ENCODE data around the gene LRRC63. TPM values are rescaled to one million over a fixed set of nuclear protein-coding genes. Genes with fewer than 3 reads are reported as not detected.
"Not testable (repeated sequence)": the region's sequence is repeated elsewhere in the genome, so short reads cannot be mapped to it uniquely, and the experiment has no call there.

LRRC63 gene
- 0.37 and 0.52 TPM in 2 replicates for total RNA-seq
- long read RNA-seq, partial matches to known transcripts, result 1 of 1 reads
- long read RNA-seq, other reads (novel, unspliced or antisense), result 0 of 1 reads

- Mint-ChIP-seq H3K9me3 (peaks cover 3% of the 10 kb centered on the region), H3K27me3 (ENCODE audit: low read depth) (peaks cover 4% of the 10 kb centered on the region), H3K27ac (ENCODE audit: unreplicated experiment) (peak within 1 kb of the TSS; percentile 9), H3K4me3 (peak within 1 kb of the TSS; percentile 85), H3K4me1 (peaks cover 35% of the 10 kb centered on the region), H3K36me3 (ENCODE audit: low read depth) (peaks cover 2% of the 10 kb centered on the region)
- DNase-seq (ENCODE audit: low read depth, low spot score), result peak; percentile 69
- no peak for TF ChIP-seq CTCF (conservative IDR thresholded peaks at IDR 0.05)
These were observed at the start of gene LRRC63 for GRCh38 chr13:46211483-46212351. LRRC63 (plus strand) TSS chr13:46211928; CDS start chr13:46213035, 1,107 bp downstream.

- not testable (repeated sequence) for H3K4me3 Mint-ChIP-seq; H3K9me3 Mint-ChIP-seq; DNase-seq (ENCODE audit: low read depth, low spot score); H3K27me3 Mint-ChIP-seq (ENCODE audit: low read depth); H3K27ac Mint-ChIP-seq (ENCODE audit: unreplicated experiment)
- H3K4me1 Mint-ChIP-seq, result peaks cover 35% of the 10 kb centered on the region
- peaks cover 12% of the 10 kb centered on the region for H3K36me3 Mint-ChIP-seq (ENCODE audit: low read depth)
These were observed 49.0 kb upstream of the LRRC63 start for GRCh38 chr13:46162741-46163140.

GRCh38 chr13:46164661-46165060 is 47.1 kb upstream of the LRRC63 start:
- H3K27me3 Mint-ChIP-seq (ENCODE audit: low read depth), result no peaks in the 10 kb centered on the region
- DNase-seq (ENCODE audit: low read depth, low spot score), result no peak
- H3K4me3 Mint-ChIP-seq, result no peak overlapping the region
- peaks cover 6% of the 10 kb centered on the region for H3K36me3 Mint-ChIP-seq (ENCODE audit: low read depth)
- TF ChIP-seq CTCF (conservative IDR thresholded peaks at IDR 0.05), result no peak
- H3K9me3 Mint-ChIP-seq, result peaks cover 2% of the 10 kb centered on the region
- H3K27ac Mint-ChIP-seq (ENCODE audit: unreplicated experiment), result no peak overlapping the region
- peaks cover 54% of the 10 kb centered on the region for H3K4me1 Mint-ChIP-seq

GRCh38 chr13:46165485-46166223 is 46.1 kb upstream of the LRRC63 start:
- TF ChIP-seq CTCF (conservative IDR thresholded peaks at IDR 0.05), result no peak
- H3K27ac Mint-ChIP-seq (ENCODE audit: unreplicated experiment), result no peak overlapping the region

GRCh38 chr13:46166224-46166584 is 45.5 kb upstream of the LRRC63 start:
- Mint-ChIP-seq H3K27me3 (ENCODE audit: low read depth) (no peaks in the 10 kb centered on the region), H3K4me1 (peaks cover 61% of the 10 kb centered on the region), H3K4me3 (no peak overlapping the region), H3K9me3 (no peaks in the 10 kb centered on the region), H3K27ac (ENCODE audit: unreplicated experiment) (peak overlapping the region; percentile 32), H3K36me3 (ENCODE audit: low read depth) (peaks cover 3% of the 10 kb centered on the region)
- no peak for DNase-seq (ENCODE audit: low read depth, low spot score)
- TF ChIP-seq CTCF (conservative IDR thresholded peaks at IDR 0.05), result no peak

More at GRCh38 chr13:46165485-46166223, 46.1 kb upstream of the LRRC63 start:
- no peaks in the 10 kb centered on the region for H3K9me3 Mint-ChIP-seq
- peaks cover 56% of the 10 kb centered on the region for H3K4me1 Mint-ChIP-seq
- no peak for DNase-seq (ENCODE audit: low read depth, low spot score)
- H3K36me3 Mint-ChIP-seq (ENCODE audit: low read depth), result peaks cover 3% of the 10 kb centered on the region
- H3K27me3 Mint-ChIP-seq (ENCODE audit: low read depth), result no peaks in the 10 kb centered on the region
- no peak overlapping the region for H3K4me3 Mint-ChIP-seq

Measured in neural crest cell (in vitro differentiated cells).